PC-3 (cell line): Measurements from ENCODE around the gene TSKU. TPM values are rescaled to one million over a fixed set of nuclear protein-coding genes. Genes with fewer than 3 reads are reported as not detected.

ENCODE experiments used
- ATAC-seq: fragments of 200-7000 bp; cut with Tn5 transposase; 2 replicates; pipeline ENCODE4 v1.9.1; 2020; ENCODE audit warnings: mild to moderate bottlenecking, moderate library complexity
- BruUV-seq: library from RNA; stranded (reverse); fragments of 400-500 nt; replicated peaks from 2 replicates; lab custom pipeline; 2021; lab: Mats Ljungman, UMichigan
- CTCF ChIA-PET: fragments of 300-600 bp; sonication (Branson Sonifier 250); formaldehyde crosslinking; loops from one replicate; lab custom pipeline; 2022; ENCODE audit warnings: antibody characterized with exemption; lab: Charles Lee
- POLR2A ChIA-PET: fragments of 300-600 bp; sonication (Branson Sonifier 250); formaldehyde crosslinking; loops from one replicate; lab custom pipeline; 2022; ENCODE audit warnings: antibody characterized with exemption; ENCODE audit not compliant: unreplicated experiment; lab: Charles Lee
- DNase-seq: peaks from one replicate; pipeline ENCODE4 v3.0.0-alpha.2; 2015
- H2AFZ ChIP-seq: fragments of 300-600 bp; sonication (generic); 2 replicates; pipeline ENCODE4 v1.6.0; 2016; ENCODE audit warnings: antibody characterized with exemption, low read length
- H3F3A ChIP-seq: fragments of 300-600 bp; sonication (generic); one replicate; pipeline ENCODE4 v1.6.0; 2017; ENCODE audit warnings: antibody characterized with exemption, low read length, control low read depth, mild to moderate bottlenecking; ENCODE audit not compliant: unreplicated experiment
- H3K27ac ChIP-seq: fragments of 300-600 bp; sonication (generic); 2 replicates; pipeline ENCODE4 v1.5.1; 2016; ENCODE audit warnings: mild to moderate bottlenecking, low read length
- H3K27me3 ChIP-seq: fragments of 300-600 bp; sonication (generic); 2 replicates; pipeline ENCODE4 v1.6.1; 2016; ENCODE audit warnings: low read length, mixed read lengths
- H3K36me3 ChIP-seq: fragments of 300-600 bp; sonication (generic); 2 replicates; pipeline ENCODE4 v1.6.1; 2016; ENCODE audit warnings: low read depth, mixed run types, low read length, mixed read lengths
- H3K4me1 ChIP-seq: fragments of 300-600 bp; sonication (generic); 2 replicates; pipeline ENCODE4 v1.5.1; 2016; ENCODE audit warnings: low read length; ENCODE audit not compliant: insufficient read depth
- H3K4me2 ChIP-seq: fragments of 300-600 bp; sonication (generic); 2 replicates; pipeline ENCODE4 v1.6.0; 2016; ENCODE audit warnings: low read length
- H3K4me3 ChIP-seq: fragments of 300-600 bp; sonication (generic); 2 replicates; pipeline ENCODE4 v1.5.1; 2016; ENCODE audit warnings: mild to moderate bottlenecking, low read length, mixed read lengths
- H3K79me2 ChIP-seq: fragments of 300-600 bp; sonication (generic); 2 replicates; pipeline ENCODE4 v1.6.1; 2017; ENCODE audit warnings: low read length, mixed read lengths
- H3K9ac ChIP-seq: fragments of 300-600 bp; sonication (generic); 2 replicates; pipeline ENCODE4 v1.6.0; 2016; ENCODE audit warnings: mild to moderate bottlenecking, low read length
- H3K9me2 ChIP-seq: fragments of 300-600 bp; sonication (generic); replicated peaks from 2 replicates; pipeline ENCODE4 v1.6.1; 2016; ENCODE audit warnings: mixed run types, low read length, mixed read lengths
- H3K9me3 ChIP-seq: fragments of 300-600 bp; sonication (generic); 2 replicates; pipeline ENCODE4 v1.6.1; 2016; ENCODE audit warnings: low read length, mixed read lengths
- H4K20me1 ChIP-seq: fragments of 300-600 bp; sonication (generic); 2 replicates; pipeline ENCODE4 v1.6.1; 2016; ENCODE audit warnings: low read length, mixed read lengths
- EZH2 ChIP-seq: fragments of 300-600 bp; sonication (generic); IDR thresholded peaks from one replicate; pipeline ENCODE4 v1.6.1; 2017; ENCODE audit warnings: antibody characterized with exemption, mild to moderate bottlenecking, low read length; ENCODE audit not compliant: unreplicated experiment
- EZH2phosphoT487 ChIP-seq: fragments of 300-600 bp; sonication (generic); IDR thresholded peaks from 2 replicates; pipeline ENCODE4 v1.6.1; 2018; ENCODE audit warnings: mild to moderate bottlenecking, antibody characterized with exemption, low read length, borderline replicate concordance
- intact Hi-C: fragments of 100-400 bp; cut with micrococcal nuclease; formaldehyde crosslinking; loops from 2 replicates; pipeline ENCODE4 v1.9.0; 2023
- total RNA-seq: library from RNA; depleted of rRNA; stranded (reverse); fragments of >200 nt; gene quantifications from 2 replicates; pipeline ENCODE4 v1.2.3, GENCODE V29; 2014
- TF ChIP-seq, protein P1 (sequence below): fragments of 300-600 bp; sonication (generic); conservative IDR thresholded peaks from 2 replicates; pipeline ENCODE4 v1.5.1; 2017; ENCODE audit warnings: antibody characterized with exemption, low read depth, mild to moderate bottlenecking, low read length

TSKU gene
- total RNA-seq, 1 experiment from 2014 or later, result 32.1 TPM

DNA sequence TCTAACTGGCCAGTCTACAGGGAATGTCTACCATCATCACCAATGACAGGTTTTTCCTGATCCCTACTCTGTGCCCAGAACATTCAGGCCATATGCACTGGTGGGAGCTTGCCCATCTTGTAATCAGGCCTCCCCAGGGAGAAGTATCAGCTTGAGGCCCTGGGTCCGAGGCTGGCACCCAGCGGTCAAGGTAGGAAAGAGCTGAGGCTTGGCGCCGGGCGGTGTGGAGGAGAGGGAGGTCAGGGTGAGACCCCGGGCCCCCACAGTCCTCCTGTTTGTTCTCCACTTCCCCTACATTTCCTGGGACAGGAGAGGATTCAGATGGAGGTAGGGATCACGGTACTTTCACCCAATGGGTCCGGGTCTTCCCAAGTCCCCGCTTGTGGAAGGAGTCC lies 15.5 kb downstream of the TSKU start:
- no TSS peak for BruUV-seq
- no peaks in the 10 kb centered on the region for H3K9me3 ChIP-seq
- peak; percentile 21 for ATAC-seq
- no peak overlapping the region; the same call in 1 of the 2 replicates for H3K9ac ChIP-seq
- POLR2A ChIA-PET, result no interaction called here
- H3K9me2 ChIP-seq, result no peaks in the 10 kb centered on the region
- H3K27me3 ChIP-seq, result no peaks in the 10 kb centered on the region
- peak overlapping the region; percentile 57; the same call in 1 of the 2 replicates for H3K4me3 ChIP-seq
- TF ChIP-seq, protein P1, sequence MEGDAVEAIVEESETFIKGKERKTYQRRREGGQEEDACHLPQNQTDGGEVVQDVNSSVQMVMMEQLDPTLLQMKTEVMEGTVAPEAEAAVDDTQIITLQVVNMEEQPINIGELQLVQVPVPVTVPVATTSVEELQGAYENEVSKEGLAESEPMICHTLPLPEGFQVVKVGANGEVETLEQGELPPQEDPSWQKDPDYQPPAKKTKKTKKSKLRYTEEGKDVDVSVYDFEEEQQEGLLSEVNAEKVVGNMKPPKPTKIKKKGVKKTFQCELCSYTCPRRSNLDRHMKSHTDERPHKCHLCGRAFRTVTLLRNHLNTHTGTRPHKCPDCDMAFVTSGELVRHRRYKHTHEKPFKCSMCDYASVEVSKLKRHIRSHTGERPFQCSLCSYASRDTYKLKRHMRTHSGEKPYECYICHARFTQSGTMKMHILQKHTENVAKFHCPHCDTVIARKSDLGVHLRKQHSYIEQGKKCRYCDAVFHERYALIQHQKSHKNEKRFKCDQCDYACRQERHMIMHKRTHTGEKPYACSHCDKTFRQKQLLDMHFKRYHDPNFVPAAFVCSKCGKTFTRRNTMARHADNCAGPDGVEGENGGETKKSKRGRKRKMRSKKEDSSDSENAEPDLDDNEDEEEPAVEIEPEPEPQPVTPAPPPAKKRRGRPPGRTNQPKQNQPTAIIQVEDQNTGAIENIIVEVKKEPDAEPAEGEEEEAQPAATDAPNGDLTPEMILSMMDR, result no peak
- TF ChIP-seq EZH2 (no peak), EZH2phosphoT487 (no peak)
- peak overlapping the region; percentile 77; the same call in 1 of the 2 replicates for H2AFZ ChIP-seq
- peaks cover 10% of the 10 kb centered on the region for H3K79me2 ChIP-seq
- H3K36me3 ChIP-seq, result peaks cover 3% of the 10 kb centered on the region
- H3K4me1 ChIP-seq, result peaks cover 9% of the 10 kb centered on the region
- intact Hi-C loops, result loop anchor here (1.0 kb wide), 1 partner anchor 64 kb away; no protein-coding TSS in a partner anchor
- DNase-seq, result no peak
- CTCF ChIA-PET, result interaction anchor here (1.1 to 2.4 kb wide), 3 partner anchors 65 to 120 kb away, joined by 3 to 35 read pairs (median 4); no protein-coding TSS in a partner anchor
- no peaks in the 10 kb centered on the region for H4K20me1 ChIP-seq
- H3K4me2 ChIP-seq, result peak overlapping the region; percentile 90
- H3K27ac ChIP-seq, result no peak overlapping the region
- no peaks in the 10 kb centered on the region for H3F3A ChIP-seq

DNA sequence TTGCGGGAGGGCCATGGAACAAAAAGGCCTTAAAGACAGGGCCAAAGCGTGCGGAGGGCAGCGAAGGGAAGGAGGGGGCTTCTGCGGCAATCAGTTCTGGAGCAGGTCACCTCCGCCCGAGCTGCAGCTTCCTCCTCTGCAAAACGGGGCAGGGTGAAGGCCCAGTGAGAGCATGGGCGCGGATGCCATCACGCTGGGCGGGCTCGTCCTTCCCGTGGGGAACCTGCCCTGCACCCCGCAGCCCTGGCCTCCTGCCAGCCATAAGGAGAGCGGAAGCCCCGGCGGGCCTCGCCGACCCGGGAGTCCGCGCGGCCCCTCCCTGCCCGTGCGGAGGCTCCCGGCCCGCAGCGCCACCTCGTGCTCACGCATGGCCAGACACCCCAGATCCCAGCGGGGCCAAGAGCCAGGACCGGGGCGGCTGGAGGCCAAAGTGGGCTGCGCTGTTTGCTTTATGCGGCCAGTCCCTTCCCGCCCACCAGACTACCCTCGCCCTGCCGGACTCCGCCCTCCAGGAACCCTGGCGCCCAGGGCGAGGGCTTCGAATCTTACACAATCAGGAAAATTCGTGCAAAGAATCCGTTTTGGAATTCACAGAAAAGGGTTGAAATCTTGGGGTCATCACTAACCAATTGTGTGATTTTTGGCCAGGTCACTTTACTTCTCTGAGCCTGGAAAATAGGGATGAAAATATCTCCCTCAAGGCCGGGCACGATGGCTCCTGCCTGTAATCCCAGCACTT lies 16.1 kb downstream of the TSKU start:
- BruUV-seq, result no TSS peak
- ChIA-PET CTCF (interaction anchor here (0.7 to 2.4 kb wide), 4 partner anchors 60 to 120 kb away, joined by 3 to 35 read pairs (median 4); no protein-coding TSS in a partner anchor), POLR2A (interaction anchor here (0.7 kb wide), 1 partner anchor 65 kb away, joined by 4 read pairs; no protein-coding TSS in a partner anchor)
- peak overlapping the region; percentile 57 for H3K4me3 ChIP-seq
- DNase-seq (peak; percentile 81), ATAC-seq (peak; percentile 87)
- no peak overlapping the region for H3K27ac ChIP-seq
- peaks cover 3% of the 10 kb centered on the region for H3K36me3 ChIP-seq
- H4K20me1 ChIP-seq, result no peaks in the 10 kb centered on the region
- H2AFZ ChIP-seq, result peak overlapping the region; percentile 77
- no peaks in the 10 kb centered on the region for H3K9me3 ChIP-seq
- intact Hi-C loops, result loop anchor here (1.0 kb wide), 1 partner anchor 65 kb away; no protein-coding TSS in a partner anchor
- peaks cover 9% of the 10 kb centered on the region for H3K4me1 ChIP-seq
- no peaks in the 10 kb centered on the region for H3K27me3 ChIP-seq
- peak overlapping the region; percentile 90 for H3K4me2 ChIP-seq
- peaks cover 4% of the 10 kb centered on the region; the same call in 1 of the 2 replicates for H3K79me2 ChIP-seq
- H3F3A ChIP-seq, result no peaks in the 10 kb centered on the region
- TF ChIP-seq EZH2, result no peak
- TF ChIP-seq, protein P1, result peak; percentile 96
- peak overlapping the region; percentile 36 for H3K9ac ChIP-seq
- H3K9me2 ChIP-seq, result no peaks in the 10 kb centered on the region
